GM23248 (cell line): ENCODE data around the gene GRK2. TPM values are rescaled to one million over a fixed set of nuclear protein-coding genes. Genes with fewer than 3 reads are reported as not detected.
A peak's percentile ranks its signal among the peaks of the same experiment; 100 is the strongest.

Source experiments
- DNase-seq: peaks from one replicate; pipeline ENCODE4 v3.0.0-alpha.2; 2015
- H2AFZ ChIP-seq: fragments of 200-600 bp; sonication (generic); 2 replicates; pipeline ENCODE4 v1.6.1; 2016; ENCODE audit warnings: antibody characterized with exemption
- H3F3A ChIP-seq: fragments of 200-600 bp; sonication (generic); 2 replicates; pipeline ENCODE4 v1.6.1; 2016; ENCODE audit warnings: mild to moderate bottlenecking, antibody characterized with exemption, mixed run types; ENCODE audit not compliant: insufficient read depth
- H3K27ac ChIP-seq: fragments of 200-600 bp; sonication (generic); 2 replicates; pipeline ENCODE4 v1.5.1; 2016; ENCODE audit warnings: mild to moderate bottlenecking
- H3K27me3 ChIP-seq: fragments of 200-600 bp; sonication (generic); replicated peaks from 2 replicates; pipeline ENCODE4 v1.6.1; 2016; ENCODE audit warnings: mild to moderate bottlenecking; ENCODE audit not compliant: insufficient read depth
- H3K36me3 ChIP-seq: fragments of 200-600 bp; sonication (generic); 2 replicates; pipeline ENCODE4 v1.6.1; 2016; ENCODE audit warnings: low read depth, mild to moderate bottlenecking
- H3K4me1 ChIP-seq: fragments of 200-600 bp; sonication (generic); 2 replicates; pipeline ENCODE4 v1.6.1; 2016; ENCODE audit warnings: mild to moderate bottlenecking; ENCODE audit not compliant: insufficient read depth
- H3K4me2 ChIP-seq: fragments of 200-600 bp; sonication (generic); one replicate; pipeline ENCODE4 v1.6.1; 2016; ENCODE audit warnings: mild to moderate bottlenecking; ENCODE audit not compliant: unreplicated experiment
- H3K4me3 ChIP-seq: fragments of 200-600 bp; sonication (generic); 2 replicates; pipeline ENCODE4 v1.5.1; 2016; ENCODE audit warnings: mild to moderate bottlenecking
- H3K79me2 ChIP-seq: fragments of 200-600 bp; sonication (generic); 2 replicates; pipeline ENCODE4 v1.6.1; 2016; ENCODE audit warnings: mild to moderate bottlenecking; ENCODE audit not compliant: insufficient read depth
- H3K9ac ChIP-seq: fragments of 200-600 bp; sonication (generic); 2 replicates; pipeline ENCODE4 v1.6.1; 2016; ENCODE audit warnings: mild to moderate bottlenecking
- H3K9me2 ChIP-seq: fragments of 200-600 bp; sonication (generic); 2 replicates; pipeline ENCODE4 v1.6.1; 2016; ENCODE audit warnings: mixed run types, mild to moderate bottlenecking, moderate library complexity; ENCODE audit not compliant: insufficient read depth
- H3K9me3 ChIP-seq: fragments of 200-600 bp; sonication (generic); one replicate; pipeline ENCODE4 v1.6.1; 2017; ENCODE audit warnings: low read depth
- H4K20me1 ChIP-seq: fragments of 200-600 bp; sonication (generic); 2 replicates; pipeline ENCODE4 v1.6.0; 2016; ENCODE audit not compliant: insufficient read depth
- EZH2 ChIP-seq: fragments of 200-600 bp; sonication (generic); IDR thresholded peaks from 2 replicates; pipeline ENCODE4 v1.6.1; 2018; ENCODE audit warnings: antibody characterized with exemption, mild to moderate bottlenecking; ENCODE audit not compliant: insufficient read depth, poor library complexity, severe bottlenecking
- EZH2phosphoT487 ChIP-seq: fragments of 200-600 bp; sonication (generic); IDR thresholded peaks from 2 replicates; pipeline ENCODE4 v1.6.1; 2018; ENCODE audit warnings: antibody characterized with exemption, moderate library complexity, mild to moderate bottlenecking, low read depth; ENCODE audit not compliant: insufficient read depth
- WGBS, 2 experiments: methylation state at CpG; one replicate each; pipeline ENCODE4 v1.1.6; 2015 to 2017; ENCODE audit warnings: low lambda C conversion rate in 2 of 2, low coverage in 1 of 2; ENCODE audit errors: missing lambda C conversion rate in 2 of 2; 5-methylcytosine and 5-hydroxymethylcytosine counted together
- in situ Hi-C: fragments of 300-500 bp; cut with MboI; formaldehyde crosslinking; loops from 2 replicates; pipeline ENCODE4 v1.15.0; 2020
- polyA plus RNA-seq: library from polyadenylated mRNA; unstranded; fragments of >200 nt; fragmentation: Nextera tagmentation; extraction: Ambion mirVana; gene quantifications from 2 replicates; pipeline ENCODE4 v1.2.1, GENCODE V29; 2016
- total RNA-seq: library from RNA; depleted of rRNA; stranded (reverse); fragments of >200 nt; shearing (Covaris generic); gene quantifications from 2 replicates; pipeline ENCODE4 v1.2.3, GENCODE V29; 2014

GRK2 gene
- total and polyA plus RNA-seq, 2 experiments from 2014 or later = 7.8 to 43.0 TPM

- Histone ChIP-seq H3K36me3 (peaks cover 7% of the 10 kb centered on the region; the same call in 1 of the 2 replicates), H2AFZ (peak overlapping the region; percentile 88), H3K9ac (peak overlapping the region; percentile 60; the same call in 1 of the 2 replicates), H3K27me3 (no peaks in the 10 kb centered on the region), H3K4me2 (peak overlapping the region; percentile 74), H3K9me2 (no peaks in the 10 kb centered on the region), H3F3A (peaks cover 33% of the 10 kb centered on the region), H3K4me1 (peaks cover 15% of the 10 kb centered on the region), H4K20me1 (no peaks in the 10 kb centered on the region), H3K27ac (no peak overlapping the region), H3K9me3 (no peaks in the 10 kb centered on the region), H3K4me3 (peak overlapping the region; percentile 68), H3K79me2 (peaks cover 5% of the 10 kb centered on the region)
- 17 to 30% methylated on average over 12 to 18 of the region's 18 CpGs for WGBS, 2 experiments
- in situ Hi-C loops = no loop called here
- DNase-seq = no peak
- TF ChIP-seq EZH2phosphoT487 (no peak), EZH2 (no peak)
These were observed 4.7 kb upstream of the GRK2 start for GRCh38 chr11:67261640-67261945.

GRCh38 chr11:67261946-67262681 is 4.2 kb upstream of the GRK2 start:
- Histone ChIP-seq H3K4me1 (peaks cover 15% of the 10 kb centered on the region), H3K36me3 (peaks cover 1% of the 10 kb centered on the region; the same call in 1 of the 2 replicates), H3K9me2 (no peaks in the 10 kb centered on the region), H3K4me2 (peak overlapping the region; percentile 86), H3F3A (peaks cover 28% of the 10 kb centered on the region), H3K27me3 (no peaks in the 10 kb centered on the region), H3K79me2 (peaks cover 10% of the 10 kb centered on the region), H2AFZ (peak overlapping the region; percentile 88), H4K20me1 (no peaks in the 10 kb centered on the region), H3K9ac (no peak overlapping the region), H3K4me3 (no peak overlapping the region), H3K9me3 (no peaks in the 10 kb centered on the region), H3K27ac (no peak overlapping the region)
- no peak for TF ChIP-seq EZH2phosphoT487
- no peak for TF ChIP-seq EZH2
- 49 to 51% methylated on average over 18 of the region's 18 CpGs for WGBS, 2 experiments
- no peak for DNase-seq
- in situ Hi-C loops = no loop called here

GRCh38 chr11:67262731-67263675 is 3.3 kb upstream of the GRK2 start:
- no peaks in the 10 kb centered on the region for H4K20me1 ChIP-seq
- peaks cover 22% of the 10 kb centered on the region for H3F3A ChIP-seq
- no peaks in the 10 kb centered on the region for H3K36me3 ChIP-seq
- TF ChIP-seq EZH2 = no peak
- TF ChIP-seq EZH2phosphoT487 = no peak
- peaks cover 21% of the 10 kb centered on the region for H3K4me1 ChIP-seq
- in situ Hi-C loops = no loop called here
- H3K4me2 ChIP-seq = peak overlapping the region; percentile 86
- peaks cover 19% of the 10 kb centered on the region for H3K79me2 ChIP-seq
- WGBS, 2 experiments = 3 to 5% methylated on average over 22 of the region's 22 CpGs
- H3K9me3 ChIP-seq = no peaks in the 10 kb centered on the region
- peak overlapping the region; percentile 84 for H2AFZ ChIP-seq
- H3K9ac ChIP-seq = peak overlapping the region; percentile 54
- DNase-seq = peak; percentile 94
- no peaks in the 10 kb centered on the region for H3K27me3 ChIP-seq
- peak overlapping the region; percentile 37; the same call in 1 of the 2 replicates for H3K4me3 ChIP-seq
- H3K9me2 ChIP-seq = no peaks in the 10 kb centered on the region
- H3K27ac ChIP-seq = peak overlapping the region; percentile 73

GRCh38 chr11:67264260-67264659 is 2.0 kb upstream of the GRK2 start:
- H3K4me2 ChIP-seq = no peak overlapping the region
- H3K79me2 ChIP-seq = peaks cover 32% of the 10 kb centered on the region
- H3K27me3 ChIP-seq = no peaks in the 10 kb centered on the region
- TF ChIP-seq EZH2phosphoT487 = no peak
- no peak for TF ChIP-seq EZH2
- H3K9ac ChIP-seq = no peak overlapping the region
- H3F3A ChIP-seq = peaks cover 15% of the 10 kb centered on the region
- no peak overlapping the region for H3K4me3 ChIP-seq
- H3K36me3 ChIP-seq = no peaks in the 10 kb centered on the region
- in situ Hi-C loops = no loop called here
- H3K27ac ChIP-seq = no peak overlapping the region
- DNase-seq = no peak
- H3K9me2 ChIP-seq = no peaks in the 10 kb centered on the region
- no peak overlapping the region for H2AFZ ChIP-seq
- H4K20me1 ChIP-seq = no peaks in the 10 kb centered on the region
- 86 to 89% methylated on average over 5 of the region's 5 CpGs for WGBS, 2 experiments
- H3K4me1 ChIP-seq = peaks cover 22% of the 10 kb centered on the region
- H3K9me3 ChIP-seq = no peaks in the 10 kb centered on the region
